GM19239 (cell line): ENCODE measurements around the gene RRP8.

Experiments
- DNase-seq: peaks from one replicate; pipeline ENCODE4 v3.0.0; 2011; ENCODE audit warnings: low spot score; ENCODE audit not compliant: insufficient read length
- FAIRE-seq: peaks from 2 replicates; lab custom pipeline; 2011; peaks lifted over from hg19 to GRCh38; lab: Jason Lieb, UNC

The RRP8 gene

DNA sequence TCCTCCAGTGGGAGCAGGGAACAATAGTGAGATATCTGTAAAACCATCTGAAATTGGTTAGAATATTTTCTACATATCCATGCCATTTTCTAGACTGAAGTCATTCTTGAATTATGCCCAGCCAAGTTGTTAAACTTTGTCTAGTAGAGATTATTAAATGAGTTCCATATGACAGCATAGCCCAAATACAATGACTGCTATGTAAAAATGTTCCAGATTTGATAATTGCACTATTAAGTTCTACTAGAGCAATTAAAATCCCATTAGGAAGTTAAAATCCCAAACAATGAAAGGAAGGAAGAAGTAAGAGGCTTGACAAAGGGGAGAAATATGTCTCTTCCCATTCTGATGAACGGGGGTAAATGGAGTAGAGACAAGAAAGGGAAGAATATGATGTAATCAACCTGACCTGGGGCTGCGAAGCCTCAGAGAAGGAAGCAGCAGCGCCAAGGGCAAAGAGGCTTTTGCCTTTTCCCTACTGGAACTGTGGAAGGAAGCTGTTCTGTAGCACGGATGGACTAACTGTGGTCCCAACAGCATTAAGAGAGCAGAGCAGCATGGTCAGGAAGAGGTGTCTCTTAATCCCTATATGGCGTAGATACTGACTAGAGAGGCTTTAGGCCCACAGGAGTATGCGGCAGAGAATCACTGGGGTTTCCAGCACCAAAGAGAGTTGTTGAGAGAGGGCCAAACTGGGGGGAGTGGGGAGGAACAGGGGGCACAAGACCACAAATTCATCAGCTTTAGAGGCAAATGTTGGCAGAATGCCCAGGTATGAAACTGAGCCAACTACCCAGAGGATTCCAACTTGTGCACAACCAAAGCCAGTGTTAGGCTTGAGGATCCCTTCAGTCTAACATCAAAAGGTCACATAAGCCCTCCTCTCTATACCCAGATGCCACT is 26.7 kb downstream of the RRP8 start:
- no peak for DNase-seq
- no peak for FAIRE-seq

DNA sequence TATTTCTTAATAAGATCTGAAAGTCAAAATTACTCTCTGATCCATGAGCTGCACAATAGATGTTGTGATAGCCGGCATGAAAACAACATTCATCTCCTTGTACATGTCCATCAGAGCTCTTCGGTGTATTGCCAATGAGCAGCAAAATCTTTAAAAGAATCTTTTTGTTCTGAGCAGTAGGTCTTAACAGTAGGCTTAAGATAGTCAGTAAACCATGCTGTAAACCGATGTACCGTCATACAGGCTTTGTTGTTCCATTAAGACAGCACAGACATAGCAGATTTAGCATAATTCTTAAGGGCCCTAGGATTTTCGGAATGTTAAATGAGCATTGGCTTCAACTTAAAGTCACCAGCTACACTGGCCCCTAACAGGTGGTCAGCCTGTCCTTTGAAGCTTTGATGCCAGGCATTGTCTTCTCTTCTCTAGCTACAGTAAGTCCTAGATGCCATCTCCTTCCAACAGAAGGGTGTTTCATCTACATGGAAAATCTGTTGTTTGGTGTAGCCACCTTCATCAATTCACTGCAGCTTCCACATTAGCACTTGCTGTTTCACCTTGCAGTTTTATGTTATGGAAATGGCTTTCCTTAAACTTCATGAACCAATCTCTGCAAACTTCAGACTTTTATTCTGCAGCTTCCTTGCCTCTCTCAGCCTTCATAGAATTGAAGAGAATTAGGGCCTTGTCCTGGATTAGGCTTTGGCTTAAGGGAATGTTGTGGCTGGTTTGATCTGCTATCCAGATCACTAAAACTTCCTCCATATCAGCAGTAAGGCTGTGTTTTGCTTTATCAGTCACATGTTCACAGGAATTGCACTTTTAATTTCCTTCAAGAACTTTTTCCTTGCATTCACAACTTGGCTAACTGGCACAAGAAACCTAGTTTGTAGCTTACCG is 28.4 kb downstream of the RRP8 start:
- DNase-seq (no peak), FAIRE-seq (no peak)

DNA sequence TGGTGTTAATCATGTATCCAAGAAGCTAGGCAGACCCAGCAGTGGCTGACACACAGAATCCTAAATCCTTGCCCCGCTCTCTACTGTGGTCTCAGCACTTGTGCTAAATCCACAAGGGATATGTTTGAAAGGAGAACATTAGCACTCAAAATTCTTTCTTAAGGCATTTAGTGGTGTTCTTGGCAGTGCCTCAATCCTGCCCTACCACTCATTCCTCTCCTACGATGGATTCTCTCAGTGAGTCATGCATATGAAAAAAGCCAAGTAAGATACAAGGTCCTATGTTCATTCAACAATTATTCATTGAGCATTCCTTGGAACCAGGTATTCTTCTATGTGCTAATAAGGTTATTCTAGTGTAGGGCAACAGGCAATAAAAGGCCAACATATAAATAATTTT is 31.2 kb downstream of the RRP8 start:
- no peak for DNase-seq
- no peak for FAIRE-seq

DNA sequence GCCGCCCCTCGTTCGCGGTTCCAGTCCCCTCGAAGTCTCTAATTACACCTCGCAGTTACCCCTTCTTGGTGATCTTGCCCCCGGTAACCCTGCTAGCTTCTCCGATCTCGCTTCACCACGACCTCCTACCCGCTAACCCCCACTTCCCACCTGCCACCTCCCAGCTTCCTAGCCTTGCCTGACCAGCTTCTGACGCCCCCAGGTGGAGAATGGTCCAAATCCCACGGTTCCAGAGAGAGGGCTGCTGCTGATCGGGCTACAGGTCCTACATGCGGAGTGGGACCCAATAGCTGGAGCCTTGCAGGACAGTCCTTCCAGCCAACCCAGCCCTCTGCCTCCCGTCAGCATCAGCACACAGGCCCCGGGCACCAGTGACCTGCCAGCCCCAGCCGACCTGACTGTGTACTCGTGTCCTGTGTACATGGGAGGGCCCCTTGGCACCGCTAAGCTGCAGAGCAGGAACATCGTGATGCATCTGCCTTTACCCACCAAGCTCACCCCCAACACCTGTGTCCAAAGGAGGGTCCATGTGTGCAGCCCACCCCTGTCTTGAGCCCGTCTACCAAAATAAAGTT is 31.9 kb downstream of the RRP8 start:
- DNase-seq (no peak), FAIRE-seq (no peak)

DNA sequence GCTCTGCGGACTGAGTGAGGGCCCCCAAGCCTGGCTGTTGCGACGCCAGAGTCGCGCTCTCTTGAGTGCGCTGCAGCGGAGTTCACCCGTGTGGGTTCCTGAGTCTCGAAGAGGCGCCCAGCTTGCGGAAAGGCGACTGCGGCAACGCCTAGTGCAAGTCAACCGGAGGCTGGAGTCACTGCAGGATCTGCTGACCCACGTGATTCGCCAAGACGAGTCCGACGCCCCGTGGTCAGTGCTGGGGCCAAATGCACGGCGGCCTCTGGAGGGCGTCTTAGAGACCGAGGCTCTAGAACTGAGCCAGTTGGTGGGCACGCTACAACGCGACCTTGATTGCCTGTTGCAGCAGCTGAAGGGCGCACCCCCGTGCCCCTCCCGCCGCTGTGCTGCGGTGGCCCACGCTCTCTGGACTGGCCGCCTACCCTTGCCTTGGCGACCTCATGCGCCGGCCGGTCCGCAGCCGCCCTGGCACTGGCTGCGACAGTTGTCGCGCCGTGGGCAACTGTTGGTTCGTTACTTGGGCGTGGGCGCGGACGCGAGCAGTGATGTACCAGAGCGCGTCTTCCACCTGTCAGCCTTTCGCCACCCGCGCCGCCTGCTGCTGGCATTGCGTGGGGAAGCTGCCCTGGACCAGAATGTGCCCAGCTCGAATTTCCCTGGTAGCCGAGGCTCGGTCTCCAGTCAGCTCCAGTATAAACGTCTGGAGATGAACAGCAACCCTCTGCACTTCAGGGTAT is 32.6 kb downstream of the RRP8 start:
- DNase-seq (no peak), FAIRE-seq (no peak)

DNA sequence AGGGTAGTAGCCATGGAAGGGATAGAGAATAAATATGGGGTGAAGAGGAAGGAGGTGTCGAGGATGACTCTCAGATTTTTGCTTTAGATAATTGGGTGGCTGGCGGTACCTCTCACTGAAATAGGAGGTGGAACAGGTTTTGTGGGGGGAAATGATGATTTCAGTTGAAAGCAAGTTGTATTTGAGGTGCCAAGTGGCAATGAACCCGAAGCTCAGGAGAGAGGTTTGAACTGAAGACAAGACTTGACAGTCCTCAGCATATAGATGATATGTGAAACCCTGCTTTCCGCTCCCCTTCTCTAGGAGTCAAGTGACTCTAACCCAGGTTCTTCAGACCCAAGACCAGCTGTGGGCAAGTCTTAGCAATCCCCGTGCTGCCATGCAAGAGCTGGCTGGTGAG is 33.7 kb downstream of the RRP8 start:
- DNase-seq (no peak), FAIRE-seq (no peak)

DNA sequence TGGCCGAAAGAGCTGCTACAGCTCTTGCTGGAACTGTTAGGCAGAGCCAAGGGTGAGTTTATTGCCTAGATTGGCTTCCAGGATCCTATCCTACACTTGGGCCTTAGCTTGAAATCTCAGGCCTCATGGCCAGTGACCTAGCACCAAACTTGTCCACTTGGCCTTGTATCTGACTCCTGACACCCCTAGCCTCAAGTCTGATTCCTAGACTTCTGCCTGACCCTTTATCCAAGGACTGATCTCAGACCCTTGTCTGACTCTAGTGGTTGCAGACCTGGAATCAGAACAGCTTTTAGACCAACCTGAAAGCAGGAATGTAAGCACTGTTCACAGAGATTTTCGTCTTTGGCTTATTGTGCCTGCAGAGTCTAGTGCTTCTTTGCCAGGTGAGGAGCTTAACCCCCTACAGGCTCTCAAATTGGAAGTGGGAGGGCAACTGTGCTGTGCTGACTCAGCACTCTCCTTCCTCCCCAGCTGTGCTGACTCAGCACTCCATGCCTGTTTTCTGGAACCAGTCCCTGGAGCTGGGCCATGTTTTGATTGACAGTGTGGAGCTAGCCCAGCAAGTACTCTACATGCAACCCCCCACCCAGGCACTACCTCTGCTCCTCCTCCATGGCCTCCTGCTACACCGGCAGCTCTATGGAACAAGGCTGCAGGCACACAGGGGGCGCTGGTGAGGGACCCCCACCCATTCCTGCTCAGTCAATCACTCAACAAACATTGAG is 35.1 kb downstream of the RRP8 start:
- FAIRE-seq (no peak), DNase-seq (no peak)

DNA sequence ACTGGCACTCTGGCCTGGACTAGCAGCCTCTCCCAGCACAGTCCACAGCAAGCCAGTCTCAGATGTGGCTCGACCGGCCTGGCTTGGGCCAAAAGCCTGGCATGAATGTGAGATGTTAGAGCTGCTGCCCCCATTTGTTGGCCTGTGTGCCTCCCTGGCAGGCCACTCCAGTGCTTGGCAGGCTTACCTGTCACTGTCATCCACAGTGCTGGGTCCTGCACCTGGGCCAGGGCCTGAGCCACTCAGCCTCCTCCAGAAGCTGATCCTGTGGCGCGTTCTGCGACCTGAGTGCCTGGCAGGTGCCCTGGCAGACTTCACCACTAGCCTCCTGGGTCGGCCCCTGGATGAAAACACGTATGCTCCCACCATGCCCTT is 36.1 kb downstream of the RRP8 start:
- FAIRE-seq, result no peak
- no peak for DNase-seq

DNA sequence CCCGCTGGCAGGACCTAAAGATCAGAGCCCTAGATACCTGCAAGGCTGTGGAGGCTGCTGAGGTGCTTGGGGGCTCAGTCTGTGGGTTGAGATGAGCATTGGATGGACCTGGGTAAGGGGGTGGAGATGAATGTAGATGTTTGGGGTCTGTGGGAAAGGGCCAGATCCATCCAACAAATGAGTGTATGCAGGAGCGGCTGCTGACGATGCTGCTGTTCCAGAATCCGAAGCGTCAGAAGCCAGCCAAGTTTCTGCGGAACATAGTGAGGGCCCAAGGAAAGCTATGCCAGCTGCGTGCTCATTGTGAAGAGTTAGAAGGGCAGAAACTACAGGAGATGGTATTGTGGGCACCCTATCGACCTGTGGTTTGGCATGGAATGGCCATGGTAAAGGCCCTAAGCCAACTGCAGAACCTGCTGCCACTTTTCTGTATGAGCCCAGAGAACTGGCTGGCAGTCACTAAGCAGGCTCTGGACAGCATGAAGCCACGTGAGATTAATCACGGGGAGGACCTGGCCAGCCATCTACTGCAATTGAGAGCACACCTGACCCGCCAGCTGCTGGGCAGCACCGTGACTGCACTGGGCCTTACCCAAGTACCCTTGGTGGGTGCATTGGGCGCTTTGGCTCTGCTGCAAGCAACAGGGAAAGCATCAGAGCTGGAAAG is 36.6 kb downstream of the RRP8 start:
- FAIRE-seq (no peak), DNase-seq (no peak)

DNA sequence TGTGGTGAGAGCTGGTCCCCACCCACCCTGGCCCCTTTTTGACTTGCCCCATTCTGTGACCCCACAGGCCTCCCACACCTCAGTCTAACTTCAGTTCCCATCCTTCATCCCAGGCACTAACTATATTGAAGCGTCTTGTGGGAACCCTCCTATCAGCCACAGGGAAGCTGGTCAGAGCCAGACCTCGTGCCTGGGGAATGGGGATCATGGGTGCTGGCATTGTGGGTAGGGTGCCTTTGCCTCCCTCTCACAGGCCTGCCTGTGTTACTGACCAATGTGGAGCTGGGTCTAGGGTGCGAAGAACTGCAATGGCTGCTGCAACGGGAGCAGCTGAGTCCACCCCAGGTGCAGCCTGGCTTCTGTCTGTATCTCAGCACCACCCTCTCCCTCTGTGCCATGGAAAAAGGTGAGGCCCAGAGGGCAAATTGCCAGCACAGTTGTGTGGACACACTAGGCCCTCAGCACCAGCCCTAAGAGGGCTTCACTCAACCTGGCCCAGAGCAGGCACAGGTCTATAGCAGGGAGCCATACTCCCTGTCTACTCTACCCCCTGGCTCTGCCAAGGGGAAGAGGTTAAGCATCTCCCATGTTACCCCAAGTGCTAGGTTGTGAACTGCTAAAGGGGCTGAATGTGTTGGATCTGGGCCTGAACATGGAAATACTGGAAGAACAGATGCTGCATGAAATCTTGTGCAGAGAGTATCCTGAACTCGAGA is 37.3 kb downstream of the RRP8 start:
- DNase-seq, result no peak
- no peak for FAIRE-seq

DNA sequence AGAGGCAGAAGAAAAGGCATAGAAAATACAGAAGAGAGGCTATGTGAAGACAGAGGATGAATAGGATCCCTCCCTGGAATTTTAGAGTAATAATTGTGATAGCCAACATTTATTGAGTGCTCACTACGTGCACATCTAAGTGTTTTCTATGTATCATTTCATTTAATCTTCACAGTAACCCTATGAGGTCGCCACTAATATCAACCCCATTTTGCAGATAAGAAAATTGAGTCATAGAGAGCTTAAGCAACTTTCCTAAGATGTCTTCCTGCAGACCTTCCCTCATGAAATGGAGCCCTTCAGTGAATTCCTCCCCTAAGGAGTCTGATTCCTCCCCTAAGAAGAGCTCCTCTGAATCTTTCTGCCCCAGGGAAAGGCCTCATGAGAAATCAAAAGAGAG is 38.1 kb downstream of the RRP8 start:
- FAIRE-seq (no peak), DNase-seq (no peak)

DNA sequence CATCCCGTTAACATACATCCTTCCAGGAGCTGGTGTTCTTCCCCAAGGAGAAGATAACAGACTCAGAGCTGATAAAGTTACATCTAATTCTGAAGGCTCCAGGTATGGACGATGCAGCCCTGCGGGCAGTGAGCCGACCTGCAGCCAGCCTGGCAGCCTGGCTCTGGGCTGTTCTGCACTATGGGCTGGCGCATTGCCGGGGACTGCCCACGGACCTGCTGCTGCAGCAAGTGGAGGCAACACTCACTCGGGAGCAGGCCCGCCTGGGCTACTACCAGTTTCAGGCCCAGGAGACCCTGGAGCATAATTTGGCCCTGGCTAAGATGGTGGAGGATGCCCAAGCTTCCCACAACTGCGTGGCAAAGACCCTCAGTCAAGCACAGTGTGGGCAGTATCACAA is 39.7 kb downstream of the RRP8 start:
- DNase-seq (no peak), FAIRE-seq (no peak)

DNA sequence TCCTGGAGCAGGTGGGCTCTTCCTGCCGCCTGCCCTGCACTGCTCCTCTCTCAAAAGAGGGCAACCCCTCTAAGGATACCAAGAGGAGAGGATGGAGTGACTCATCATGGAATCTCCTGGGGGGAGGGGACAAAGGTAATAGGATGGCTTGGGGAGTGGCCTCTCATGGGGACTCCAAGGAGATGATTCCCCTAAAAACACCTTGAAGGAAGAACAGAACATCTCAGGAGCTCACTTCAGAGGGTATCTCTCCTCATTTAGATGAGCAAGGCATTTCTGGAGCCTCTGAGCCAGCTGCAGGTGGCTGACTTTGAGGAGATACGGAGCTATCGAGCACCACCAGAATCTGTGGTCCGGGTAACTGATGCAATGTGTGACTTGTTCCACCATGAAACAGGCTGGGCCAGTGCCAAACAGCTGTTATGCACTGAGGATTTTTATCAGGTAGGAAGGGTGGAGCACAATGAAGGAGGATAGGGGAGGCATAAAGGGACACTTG is 40.2 kb downstream of the RRP8 start:
- FAIRE-seq (no peak), DNase-seq (no peak)

DNA sequence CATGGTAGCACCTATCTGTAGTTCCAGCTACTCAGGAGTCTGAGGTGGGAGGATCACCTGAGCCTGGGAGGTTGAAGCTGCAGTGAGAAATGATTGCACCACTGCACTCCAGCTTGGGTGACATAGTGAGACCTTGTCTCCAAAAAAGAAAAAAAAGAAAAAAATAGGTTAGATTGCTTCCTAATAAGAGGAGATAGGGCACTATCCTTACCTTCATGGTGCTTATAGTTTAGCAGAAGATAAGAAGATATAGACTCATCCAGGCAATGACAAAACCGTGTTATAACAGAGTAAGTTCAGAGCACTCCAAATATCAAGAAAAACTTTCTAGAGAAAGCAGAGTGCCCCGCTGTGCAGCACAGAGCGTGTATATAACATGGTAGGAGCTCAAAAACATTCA is 42.1 kb downstream of the RRP8 start:
- no peak for FAIRE-seq
- DNase-seq, result no peak

DNA sequence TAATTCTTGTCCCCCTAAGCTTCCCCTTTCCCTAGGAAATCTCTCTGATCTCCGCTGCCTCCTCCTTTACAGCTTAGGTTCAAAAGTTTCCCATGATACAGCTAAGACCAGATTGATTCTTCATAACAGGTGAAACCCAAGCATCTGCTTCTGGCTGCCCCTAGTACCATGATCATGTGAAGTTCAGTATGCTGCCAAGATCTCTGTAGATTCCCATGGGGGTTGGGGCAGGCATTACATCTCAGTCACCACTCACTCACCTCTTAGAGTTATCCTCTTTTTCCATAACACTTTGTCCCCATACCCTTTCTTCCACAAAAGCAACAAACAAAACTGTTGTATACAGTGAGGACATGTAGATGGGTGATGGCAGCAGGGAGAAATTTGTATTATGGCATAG is 44.0 kb downstream of the RRP8 start:
- FAIRE-seq (no peak), DNase-seq (no peak)

DNA sequence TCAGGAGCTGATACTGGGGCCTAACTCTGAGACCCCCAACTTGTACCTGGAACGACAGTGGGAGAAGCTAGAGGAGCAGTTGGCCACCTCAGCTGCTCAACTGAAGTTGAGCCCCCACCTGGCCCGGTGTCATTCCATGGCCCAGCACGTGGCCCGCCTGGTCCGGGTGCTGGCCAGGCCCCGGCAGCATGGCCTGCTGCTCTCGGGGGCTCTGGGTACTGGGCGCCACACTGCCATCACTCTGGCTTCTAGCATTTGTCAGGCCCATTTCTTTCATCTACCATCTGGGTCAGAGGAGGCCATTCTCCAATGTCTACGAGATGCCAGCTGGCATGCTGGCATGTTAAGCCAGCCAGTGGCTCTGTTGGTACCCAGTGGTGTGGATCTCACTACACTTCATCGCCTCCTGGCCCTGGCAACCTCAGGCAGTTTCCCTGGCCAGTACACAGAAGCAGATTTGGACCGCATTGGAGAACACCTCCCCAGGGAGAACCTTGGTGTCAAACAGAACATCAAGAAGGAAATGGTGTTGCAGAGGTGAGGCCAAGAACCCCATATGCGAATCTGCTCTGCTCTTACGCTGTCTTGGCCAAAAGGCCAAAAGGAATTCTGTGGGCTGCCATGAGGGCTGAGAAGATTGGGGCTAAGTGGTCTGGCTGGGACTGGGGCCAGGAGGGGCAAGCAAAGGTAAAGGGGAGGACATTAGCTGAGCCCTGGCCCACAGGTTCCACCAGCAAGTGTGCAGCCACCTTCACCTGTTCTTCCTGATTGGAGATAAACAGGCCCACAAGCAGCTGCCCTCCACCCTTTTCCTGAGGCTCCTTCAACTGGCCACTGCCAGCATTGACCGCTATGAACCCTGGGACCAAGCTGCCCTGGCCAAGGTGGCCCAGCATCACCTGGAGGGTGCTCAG is 45.4 kb downstream of the RRP8 start:
- FAIRE-seq, result no peak
- DNase-seq, result no peak

DNA sequence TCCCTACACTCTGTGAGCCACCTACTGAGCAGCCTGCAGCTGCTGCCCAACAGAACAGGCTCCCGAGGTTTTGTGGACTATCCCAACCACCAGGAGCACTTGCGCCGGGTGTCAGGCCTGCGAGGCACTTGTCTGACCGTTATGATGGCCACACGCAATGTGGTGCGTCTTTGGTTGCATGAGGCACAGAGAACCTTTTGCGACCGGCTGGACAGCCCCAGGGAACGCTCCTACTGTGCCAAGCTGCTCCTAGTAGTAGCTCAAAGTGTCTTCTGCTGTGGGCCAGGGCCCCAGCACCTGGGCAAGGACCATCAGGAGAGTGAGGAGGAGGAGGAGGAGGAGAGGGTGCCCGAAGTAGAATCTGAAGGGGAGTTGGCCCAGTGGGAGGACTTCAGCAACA is 46.4 kb downstream of the RRP8 start:
- no peak for DNase-seq
- no peak for FAIRE-seq
